GM20000 (cell line): Measurements from ENCODE around the gene NUDT4.

Source experiments
- DNase-seq: peaks from one replicate; pipeline ENCODE4 v3.0.0; 2012; ENCODE audit warnings: low spot score
- CTCF ChIP-seq: IDR thresholded peaks from 2 replicates; pipeline ENCODE4 v1.5.1; 2012; ENCODE audit warnings: mild to moderate bottlenecking, control low read depth; ENCODE audit errors: extremely low read depth, missing control alignments

The NUDT4 gene

GRCh38 chr12:93369505-93369904 lies 8.2 kb upstream of the NUDT4 start:
- no peak for DNase-seq
- no peak for TF ChIP-seq CTCF

- TF ChIP-seq CTCF = no peak
- DNase-seq = no peak
Observed at GRCh38 chr12:93370947-93371346, 6.8 kb upstream of the NUDT4 start.

GRCh38 chr12:93373961-93374656 lies 3.6 kb upstream of the NUDT4 start:
- no peak for TF ChIP-seq CTCF
- DNase-seq = no peak

GRCh38 chr12:93375906-93376305 lies 1.8 kb upstream of the NUDT4 start:
- TF ChIP-seq CTCF = no peak

GRCh38 chr12:93376436-93377251 lies 1.1 kb upstream of the NUDT4 start:
- DNase-seq = no peak

More at GRCh38 chr12:93375906-93376305, 1.8 kb upstream of the NUDT4 start:
- no peak for DNase-seq

GRCh38 chr12:93378196-93378997 lies 672 bp downstream of the NUDT4 start:
- DNase-seq = peak; percentile 76

More at GRCh38 chr12:93376436-93377251, 1.1 kb upstream of the NUDT4 start:
- TF ChIP-seq CTCF = no peak

GRCh38 chr12:93378998-93379325 lies 1.2 kb downstream of the NUDT4 start:
- no peak for DNase-seq

More at GRCh38 chr12:93378998-93379325, 1.2 kb downstream of the NUDT4 start:
- no peak for TF ChIP-seq CTCF
